H9 (cell line): ENCODE measurements around the gene PMEL. TPM values are rescaled to one million over a fixed set of nuclear protein-coding genes. Genes with fewer than 3 reads are reported as not detected.

ENCODE experiments used
- DNase-seq: peaks from one replicate; pipeline ENCODE4 v3.0.0-alpha.2; 2017
- H2AFZ ChIP-seq: one replicate; pipeline ENCODE4 v1.6.1; 2013; ENCODE audit warnings: mild to moderate bottlenecking, low read length, control low read depth, moderate library complexity
- H2AK5ac ChIP-seq: 2 replicates; pipeline ENCODE4 v1.6.1; 2013; ENCODE audit warnings: low read length, control low read depth, mixed read lengths; ENCODE audit not compliant: insufficient read length
- H2BK120ac ChIP-seq: one replicate; pipeline ENCODE4 v1.6.1; 2013; ENCODE audit warnings: low read depth, mild to moderate bottlenecking, low read length, control low read depth, inconsistent platforms; ENCODE audit not compliant: poor library complexity, severe bottlenecking
- H2BK12ac ChIP-seq: 2 replicates; pipeline ENCODE4 v1.6.1; 2013; ENCODE audit warnings: low read length, control low read depth, mixed read lengths, low read depth; ENCODE audit not compliant: insufficient read length
- H2BK15ac ChIP-seq: 2 replicates; pipeline ENCODE4 v1.6.1; 2013; ENCODE audit warnings: low read depth, low read length, control low read depth
- H2BK20ac ChIP-seq: one replicate; pipeline ENCODE4 v1.6.1; 2013; ENCODE audit warnings: low read depth, mild to moderate bottlenecking, low read length, control low read depth, inconsistent platforms; ENCODE audit not compliant: poor library complexity, severe bottlenecking
- H2BK5ac ChIP-seq: 2 replicates; pipeline ENCODE4 v1.6.1; 2013; ENCODE audit warnings: low read length, control low read depth, mixed read lengths; ENCODE audit not compliant: insufficient read length
- H3K14ac ChIP-seq: 2 replicates; pipeline ENCODE4 v1.6.1; 2013; ENCODE audit warnings: low read length, control low read depth; ENCODE audit not compliant: insufficient read depth
- H3K18ac ChIP-seq: 2 replicates; pipeline ENCODE4 v1.6.1; 2013; ENCODE audit warnings: low read depth, mild to moderate bottlenecking, mixed read lengths, low read length, control low read depth; ENCODE audit not compliant: insufficient read length
- H3K23ac ChIP-seq: 2 replicates; pipeline ENCODE4 v1.6.1; 2013; ENCODE audit warnings: low read length, control low read depth, mixed read lengths, low read depth; ENCODE audit not compliant: insufficient read length
- H3K23me2 ChIP-seq: 2 replicates; pipeline ENCODE4 v1.6.1; 2013; ENCODE audit warnings: low read depth, mild to moderate bottlenecking, mixed read lengths, low read length, control low read depth; ENCODE audit not compliant: insufficient read length, poor library complexity, severe bottlenecking
- H3K27ac ChIP-seq: 2 replicates; pipeline ENCODE4 v1.5.1; 2013; ENCODE audit warnings: low read length, control low read depth, mixed read lengths, low read depth; ENCODE audit not compliant: insufficient read length
- H3K27me3 ChIP-seq: 2 replicates; pipeline ENCODE4 v1.6.1; 2013; ENCODE audit warnings: low read length, control low read depth, inconsistent platforms; ENCODE audit not compliant: insufficient read depth
- H3K4ac ChIP-seq: 2 replicates; pipeline ENCODE4 v1.6.1; 2013; ENCODE audit warnings: low read depth, mild to moderate bottlenecking, control low read depth, inconsistent platforms, low read length, moderate library complexity
- H3K4me1 ChIP-seq: 2 replicates; pipeline ENCODE4 v1.6.1; 2013; ENCODE audit warnings: low read length, control low read depth, inconsistent platforms; ENCODE audit not compliant: insufficient read depth
- H3K4me2 ChIP-seq: 2 replicates; pipeline ENCODE4 v1.6.1; 2013; ENCODE audit warnings: low read length, control low read depth, mixed read lengths; ENCODE audit not compliant: insufficient read length, insufficient read depth
- H3K56ac ChIP-seq: 2 replicates; pipeline ENCODE4 v1.6.1; 2013; ENCODE audit warnings: low read depth, mild to moderate bottlenecking, mixed read lengths, low read length, control low read depth; ENCODE audit not compliant: insufficient read length
- H3K79me1 ChIP-seq: 2 replicates; pipeline ENCODE4 v1.6.1; 2013; ENCODE audit warnings: low read depth, mild to moderate bottlenecking, moderate library complexity, low read length, control low read depth, inconsistent platforms; ENCODE audit not compliant: insufficient read depth, poor library complexity, severe bottlenecking
- H3K79me2 ChIP-seq: 2 replicates; pipeline ENCODE4 v1.6.1; 2013; ENCODE audit warnings: low read length, control low read depth, inconsistent platforms; ENCODE audit not compliant: insufficient read depth
- H3K9ac ChIP-seq: 2 replicates; pipeline ENCODE4 v1.6.1; 2013; ENCODE audit warnings: low read length, control low read depth, mixed read lengths; ENCODE audit not compliant: insufficient read length; ENCODE audit errors: extremely low read depth
- H3K9me3 ChIP-seq: one replicate; pipeline ENCODE4 v1.6.1; 2013; ENCODE audit warnings: low read depth, low read length, inconsistent platforms; ENCODE audit not compliant: control insufficient read depth
- H3T11ph ChIP-seq: one replicate; pipeline ENCODE4 v1.6.1; 2013; ENCODE audit warnings: mild to moderate bottlenecking, low read length, control low read depth, inconsistent platforms
- H4K20me1 ChIP-seq: one replicate; pipeline ENCODE4 v1.6.1; 2013; ENCODE audit not compliant: control insufficient read depth, insufficient read length, insufficient read depth
- H4K5ac ChIP-seq: 2 replicates; pipeline ENCODE4 v1.6.1; 2013; ENCODE audit warnings: low read depth, mild to moderate bottlenecking, mixed read lengths, low read length, control low read depth; ENCODE audit not compliant: insufficient read length
- H4K8ac ChIP-seq: replicated peaks from 2 replicates; pipeline ENCODE4 v1.6.1; 2013; ENCODE audit warnings: low read length, control low read depth, mixed read lengths, low read depth; ENCODE audit not compliant: insufficient read length
- H4K91ac ChIP-seq: 2 replicates; pipeline ENCODE4 v1.6.1; 2013; ENCODE audit warnings: low read depth, mild to moderate bottlenecking, moderate library complexity, mixed read lengths, low read length, control low read depth; ENCODE audit not compliant: insufficient read length
- H3K27ac Mint-ChIP-seq, 3 experiments: 2 replicates in 2 of 3; 3 replicates in 1 of 3; pipeline ENCODE4 v1.8.0; 2020 to 2021; ENCODE audit warnings: mixed read lengths in 3 of 3, mild to moderate bottlenecking in 1 of 3, moderate library complexity in 1 of 3
- H3K27me3 Mint-ChIP-seq: 2 replicates; pipeline ENCODE4 v1.8.0; 2021; ENCODE audit warnings: low read depth, mild to moderate bottlenecking, moderate library complexity, mixed read lengths
- H3K36me3 Mint-ChIP-seq, 3 experiments: 2 replicates in 2 of 3; 3 replicates in 1 of 3; pipeline ENCODE4 v1.8.0; 2020 to 2021; ENCODE audit warnings: low read depth in 3 of 3, mixed read lengths in 3 of 3; ENCODE audit not compliant: insufficient read depth in 1 of 3
- H3K4me1 Mint-ChIP-seq, 2 experiments: 2 replicates each; pipeline ENCODE4 v1.8.0; 2020; ENCODE audit warnings: mixed read lengths in 2 of 2
- H3K4me3 Mint-ChIP-seq, 2 experiments: 2 replicates in 1 of 2; 3 replicates in 1 of 2; pipeline ENCODE4 v1.8.0; 2020 to 2021; ENCODE audit warnings: mild to moderate bottlenecking in 2 of 2, mixed read lengths in 2 of 2, moderate library complexity in 1 of 2
- H3K9me3 Mint-ChIP-seq, 2 experiments: 2 replicates in 1 of 2; 3 replicates in 1 of 2; pipeline ENCODE4 v1.8.0; 2020; ENCODE audit warnings: mild to moderate bottlenecking in 2 of 2, mixed read lengths in 2 of 2, moderate library complexity in 1 of 2
- CTCF ChIP-seq: fragments of 200-600 bp; sonication (generic); conservative IDR thresholded peaks from 3 replicates; pipeline ENCODE4 v1.8.0; 2021; ENCODE audit warnings: antibody characterized with exemption, mild to moderate bottlenecking
- WGBS: extraction: QIAGEN DNeasy Blood & Tissue Kit; methylation state at CpG from one replicate; pipeline ENCODE4 v1.1.7; 2013; ENCODE audit warnings: missing lambda C conversion rate, low lambda C conversion rate, mixed read lengths; ENCODE audit not compliant: insufficient read length; ENCODE audit errors: extremely low coverage; 5-methylcytosine and 5-hydroxymethylcytosine counted together
- total RNA-seq: library from RNA; stranded (reverse); gene quantifications from 2 replicates; pipeline ENCODE4 v1.2.1, GENCODE V29; 2021

PMEL gene
- total RNA-seq, 1 experiment from 2014 or later: 72.6 TPM

- H3K18ac ChIP-seq: no peak overlapping the region
- H3K79me2 ChIP-seq: peaks cover 15% of the 10 kb centered on the region; the same call in 1 of the 2 replicates
- Mint-ChIP-seq H3K4me1 (peaks cover 40 to 47% of the 10 kb centered on the region in 2 experiments), H3K27me3 (peaks cover 30% of the 10 kb centered on the region), H3K4me3 (peak overlapping the region; percentile 36 to 96; a peak in 4 of 5 replicates), H3K27ac (peak overlapping the region in 2 of 3 experiments; percentile 63 to 77; a peak in 3 of 7 replicates), H3K36me3 (peaks cover 5 to 14% (median 13%) of the 10 kb centered on the region in 3 experiments; a peak in 5 of 7 replicates), H3K9me3 (no peaks in the 10 kb centered on the region; a peak in 1 of 5 replicates)
- H3K4me2 ChIP-seq: no peak overlapping the region
- H3K4me1 ChIP-seq: peaks cover 6% of the 10 kb centered on the region; the same call in 1 of the 2 replicates
- no peak overlapping the region for H3K4ac ChIP-seq
- H4K91ac ChIP-seq: no peak overlapping the region
- H3K23me2 ChIP-seq: peaks cover 21% of the 10 kb centered on the region
- no peak overlapping the region for H4K8ac ChIP-seq
- H2BK15ac ChIP-seq: no peak overlapping the region
- WGBS: no CpG with 5 or more reads among the region's 8 CpGs
- no peak overlapping the region for H2BK5ac ChIP-seq
- H3K56ac ChIP-seq: no peak overlapping the region
- H3T11ph ChIP-seq: no peak overlapping the region
- no peak overlapping the region for H3K9ac ChIP-seq
- no peak overlapping the region for H3K14ac ChIP-seq
- no peak overlapping the region for H2AFZ ChIP-seq
- DNase-seq: no peak
- no peak overlapping the region for H2BK20ac ChIP-seq
- peaks cover 5% of the 10 kb centered on the region for H3K79me1 ChIP-seq
- no peak overlapping the region for H2BK120ac ChIP-seq
- no peaks in the 10 kb centered on the region for H4K20me1 ChIP-seq
- no peak overlapping the region for H2AK5ac ChIP-seq
- H3K23ac ChIP-seq: no peak overlapping the region
- H3K27me3 ChIP-seq: peaks cover 4% of the 10 kb centered on the region; the same call in 1 of the 2 replicates
- no peak for TF ChIP-seq CTCF
- H3K27ac ChIP-seq: no peak overlapping the region
- no peak overlapping the region for H2BK12ac ChIP-seq
- H4K5ac ChIP-seq: no peak overlapping the region
- no peaks in the 10 kb centered on the region for H3K9me3 ChIP-seq
Measured at GRCh38 chr12:55929306-55929791, 36.5 kb downstream of the PMEL start.
